NCI-H82 treated with DMSO at 0.1 percent for 48 hours (cell line): ENCODE data around the gene KIF26B.
A peak's percentile ranks its signal among the peaks of the same experiment; 100 is the strongest.

Experiments
- DNase-seq: peaks from one replicate; lab custom pipeline; 2025; ENCODE audit not compliant: unreplicated experiment; lab: John Stamatoyannopoulos, UW

The KIF26B gene

GRCh38 chr1:245168906-245169305 is 14.1 kb downstream of the KIF26B start:
- DNase-seq, result no peak

GRCh38 chr1:245169376-245169775 is 14.6 kb downstream of the KIF26B start:
- no peak for DNase-seq

GRCh38 chr1:245172026-245172425 is 17.2 kb downstream of the KIF26B start:
- no peak for DNase-seq

DNA sequence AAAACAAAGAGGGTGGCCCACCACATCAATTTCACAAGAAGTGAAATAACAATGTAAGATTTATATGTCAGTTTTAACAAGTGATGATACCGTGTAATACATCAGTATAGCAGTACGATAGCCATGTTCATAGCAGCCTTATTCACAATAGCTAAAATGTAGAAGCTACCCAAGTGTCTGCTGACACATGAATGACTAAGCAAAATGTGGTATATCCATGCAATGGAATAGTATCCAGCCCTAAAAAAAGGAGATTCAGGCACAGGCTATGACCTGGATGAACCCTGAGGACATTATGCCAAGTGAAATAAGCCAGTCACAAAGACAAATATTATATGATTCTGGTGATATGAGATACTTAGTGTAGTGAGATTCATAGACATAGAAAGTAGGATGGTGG is 18.0 kb downstream of the KIF26B start:
- no peak for DNase-seq

- DNase-seq, result no peak
Observed at GRCh38 chr1:245173446-245174211, 18.8 kb downstream of the KIF26B start.

DNA sequence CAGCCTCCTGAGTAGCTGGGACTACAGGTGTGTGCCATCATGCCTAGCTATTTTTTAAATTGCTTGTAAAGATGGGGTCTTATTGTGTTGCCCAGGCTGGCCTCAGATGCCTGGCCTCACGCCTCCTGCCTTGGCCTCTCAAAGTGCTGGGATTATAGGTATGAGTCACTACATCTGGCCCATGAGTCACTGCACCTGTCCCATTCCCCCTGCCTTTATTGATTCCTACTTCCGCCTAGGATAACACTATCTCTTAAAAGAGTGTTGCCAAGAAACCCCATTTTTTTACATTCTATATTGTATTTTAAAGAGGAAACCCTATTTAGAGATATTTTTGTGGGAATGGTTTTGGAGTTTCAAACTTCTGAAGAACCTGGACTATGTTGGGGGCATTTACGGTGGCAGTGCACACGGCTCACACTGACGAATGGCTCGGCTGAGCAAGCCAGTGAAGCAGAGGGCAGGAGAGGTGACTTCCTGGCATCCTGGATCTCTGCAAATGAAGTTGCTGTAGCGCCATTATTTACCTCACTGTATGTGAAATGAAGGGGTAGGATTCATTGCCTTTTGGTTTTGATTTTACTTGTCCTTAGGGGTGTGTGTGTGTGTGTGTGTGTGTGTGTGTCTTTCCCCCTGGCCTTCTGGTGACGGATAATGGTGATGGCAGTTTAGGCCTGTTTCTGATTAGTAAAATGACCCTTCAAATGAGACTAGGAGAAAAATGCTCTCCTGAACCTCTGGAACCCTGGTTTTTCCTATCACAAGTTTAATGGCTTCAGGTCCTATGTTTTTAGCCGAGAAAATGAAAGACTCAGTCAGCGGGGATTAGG is 22.5 kb downstream of the KIF26B start:
- DNase-seq, result no peak

- DNase-seq, result no peak
Observed at GRCh38 chr1:245179706-245180105, 24.9 kb downstream of the KIF26B start.

DNA sequence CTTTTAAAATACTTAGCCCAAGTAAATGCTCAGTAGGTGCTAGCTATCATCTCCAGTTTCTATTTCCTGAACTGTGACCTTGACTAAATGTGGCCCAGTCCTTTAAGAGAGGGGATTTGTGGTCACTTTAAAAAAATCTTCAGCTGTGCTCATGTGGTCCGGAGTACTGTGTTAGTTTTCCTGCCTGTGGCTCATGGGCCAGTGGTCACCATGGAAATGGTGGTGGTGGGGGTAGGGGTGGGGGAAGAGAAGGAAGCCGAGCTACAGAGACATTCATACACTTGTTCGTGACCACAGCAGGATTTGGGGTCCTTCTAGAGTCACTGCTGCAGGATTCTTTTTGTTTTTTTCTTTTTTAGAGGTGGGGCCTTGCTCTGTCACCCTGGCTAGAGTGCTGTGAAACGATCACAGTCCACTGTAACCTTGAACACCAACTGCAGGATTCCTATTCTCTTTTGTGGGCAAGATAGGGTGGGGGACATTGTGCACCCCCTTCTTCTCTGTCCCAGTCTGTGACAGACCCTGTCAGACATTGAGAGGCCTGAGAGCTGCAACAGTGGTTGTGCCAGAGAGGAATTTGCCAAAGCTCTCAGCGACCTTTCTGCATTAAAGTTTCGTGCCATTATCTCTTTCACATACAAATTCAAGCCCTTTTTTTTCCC is 25.8 kb downstream of the KIF26B start:
- DNase-seq, result no peak

- no peak for DNase-seq
Observed at GRCh38 chr1:245181158-245181517, 26.4 kb downstream of the KIF26B start.

GRCh38 chr1:245182028-245182427 is 27.2 kb downstream of the KIF26B start:
- DNase-seq, result no peak

- no peak for DNase-seq
Observed at GRCh38 chr1:245183429-245183828, 28.6 kb downstream of the KIF26B start.

DNA sequence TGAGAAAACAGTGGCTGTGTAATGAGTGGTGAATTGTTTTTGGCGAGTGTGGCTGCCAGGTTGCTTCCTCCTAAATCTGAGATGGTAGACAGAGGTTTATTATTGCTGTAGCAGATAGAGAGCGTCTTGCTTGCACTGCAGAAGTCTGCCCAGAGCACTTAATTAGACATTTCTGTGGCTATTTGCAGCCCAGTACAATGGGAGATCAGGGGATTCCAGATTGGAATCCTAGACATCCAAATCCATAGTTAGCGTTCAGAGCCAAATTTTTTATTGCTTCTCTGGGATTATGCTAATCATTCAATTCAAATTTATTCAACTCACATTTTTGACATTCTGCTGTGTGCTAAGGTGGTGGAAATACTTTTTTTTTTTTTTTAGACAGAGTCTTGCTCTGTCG is 30.0 kb downstream of the KIF26B start:
- no peak for DNase-seq

DNA sequence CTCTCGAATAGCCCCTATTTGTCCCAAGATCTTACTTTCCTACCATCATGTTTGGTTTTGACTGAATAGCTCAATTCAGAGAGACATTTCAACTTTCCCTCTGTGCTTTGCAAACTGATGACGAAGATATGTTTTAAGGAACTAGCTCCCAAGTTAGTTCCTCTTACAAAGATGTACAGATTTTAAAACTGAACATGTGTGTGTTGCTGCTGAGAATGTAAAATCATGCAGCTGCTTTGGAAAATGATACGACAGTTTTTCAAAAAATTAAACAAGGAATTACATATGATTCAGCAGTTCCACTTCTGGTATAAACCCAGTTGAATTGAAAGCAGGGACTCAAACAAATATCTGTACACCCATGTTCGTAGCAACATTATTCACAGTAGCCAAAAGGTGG is 33.6 kb downstream of the KIF26B start:
- DNase-seq, result no peak

DNA sequence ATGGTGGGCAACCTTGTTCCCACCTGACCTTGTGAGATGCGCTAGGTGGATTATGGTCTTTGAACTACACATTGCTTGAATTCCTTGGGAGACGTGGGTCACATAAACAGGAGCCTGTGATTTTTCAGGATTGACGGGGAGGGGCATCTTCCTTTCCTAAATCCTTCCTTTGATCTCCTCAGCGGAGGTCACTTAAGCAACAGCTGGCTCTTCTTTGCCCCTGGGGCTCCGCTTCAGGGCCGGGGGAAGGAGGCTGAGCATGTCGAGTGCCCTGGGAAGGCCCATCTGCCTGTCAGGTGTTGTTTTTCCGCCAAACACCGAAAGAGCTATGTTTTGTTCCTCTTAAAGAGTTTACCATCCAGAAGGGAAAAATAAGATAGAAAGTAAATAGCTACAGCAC is 40.6 kb downstream of the KIF26B start:
- peak; percentile 84 for DNase-seq

GRCh38 chr1:245197121-245197520 is 42.3 kb downstream of the KIF26B start:
- peak; percentile 93 for DNase-seq

GRCh38 chr1:245197911-245198379 is 43.2 kb downstream of the KIF26B start:
- DNase-seq, result no peak

DNA sequence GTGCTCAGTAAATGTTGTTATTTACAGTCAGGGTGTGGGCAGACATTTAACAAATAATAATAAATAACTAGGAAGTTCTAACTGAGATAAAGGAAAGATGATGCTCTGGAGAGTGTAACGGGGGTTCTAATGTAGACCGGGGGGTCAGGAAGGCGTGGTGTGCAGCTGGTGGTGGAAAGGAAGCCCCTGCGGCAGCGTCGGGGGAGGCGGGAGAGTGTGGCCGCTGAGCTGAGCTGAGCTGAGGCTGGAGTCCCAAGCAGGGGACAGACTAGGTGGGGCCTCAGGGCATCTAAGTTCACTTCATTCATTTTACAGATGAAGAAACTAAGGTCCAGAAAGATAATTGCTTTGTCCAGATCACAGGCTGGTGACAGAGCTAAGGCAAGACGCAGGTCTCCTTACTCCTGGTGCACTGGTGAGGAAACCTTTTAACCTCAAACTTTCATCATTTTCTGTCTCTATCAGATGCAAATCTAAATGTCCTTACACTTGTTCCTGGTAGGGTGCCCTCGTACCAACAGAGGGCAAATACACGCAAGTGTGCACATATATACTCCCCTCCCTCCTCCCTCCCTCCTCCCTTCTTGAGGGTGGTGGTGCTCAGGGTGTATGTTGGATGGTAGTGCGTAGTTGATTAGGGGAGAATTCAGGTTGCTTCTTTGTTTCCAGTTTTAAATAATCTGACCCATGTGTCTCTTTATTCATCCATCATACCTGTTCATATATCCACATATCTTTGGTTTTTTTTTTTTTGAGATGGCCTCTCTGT is 44.1 kb downstream of the KIF26B start:
- DNase-seq, result no peak

GRCh38 chr1:245200146-245200545 is 45.4 kb downstream of the KIF26B start:
- peak; percentile 30 for DNase-seq

- DNase-seq, result peak; percentile 12
Observed at GRCh38 chr1:245201201-245201600, 46.4 kb downstream of the KIF26B start.

DNA sequence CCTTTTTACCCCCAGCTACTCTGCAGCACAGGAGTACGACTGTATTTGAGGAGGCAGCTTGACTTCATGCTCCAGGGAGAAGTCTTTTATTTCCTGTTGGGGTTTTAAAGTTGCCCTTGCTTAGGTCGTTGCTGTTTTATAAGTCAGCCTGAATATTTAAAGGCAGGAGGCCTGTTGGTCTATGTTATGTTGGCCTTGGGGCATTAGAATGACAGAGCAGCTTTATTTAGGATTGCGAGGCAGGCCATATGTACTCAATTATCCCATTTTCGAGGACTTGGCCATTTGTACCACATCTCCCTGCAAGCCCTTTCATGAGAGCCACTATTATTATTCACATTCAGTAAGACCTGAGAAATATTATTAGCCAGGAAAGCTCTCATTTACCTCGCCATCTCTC is 47.0 kb downstream of the KIF26B start:
- DNase-seq, result no peak

GRCh38 chr1:245205396-245205795 is 50.6 kb downstream of the KIF26B start:
- no peak for DNase-seq
